GM21390 (cell line): Measurements from ENCODE around the gene ANKRD10.

Experiments
- ATAC-seq: cut with Tn5 transposase; IDR thresholded peaks from one replicate; pipeline ENCODE4 v1.9.1; 2021; ENCODE audit not compliant: unreplicated experiment

Gene ANKRD10

DNA sequence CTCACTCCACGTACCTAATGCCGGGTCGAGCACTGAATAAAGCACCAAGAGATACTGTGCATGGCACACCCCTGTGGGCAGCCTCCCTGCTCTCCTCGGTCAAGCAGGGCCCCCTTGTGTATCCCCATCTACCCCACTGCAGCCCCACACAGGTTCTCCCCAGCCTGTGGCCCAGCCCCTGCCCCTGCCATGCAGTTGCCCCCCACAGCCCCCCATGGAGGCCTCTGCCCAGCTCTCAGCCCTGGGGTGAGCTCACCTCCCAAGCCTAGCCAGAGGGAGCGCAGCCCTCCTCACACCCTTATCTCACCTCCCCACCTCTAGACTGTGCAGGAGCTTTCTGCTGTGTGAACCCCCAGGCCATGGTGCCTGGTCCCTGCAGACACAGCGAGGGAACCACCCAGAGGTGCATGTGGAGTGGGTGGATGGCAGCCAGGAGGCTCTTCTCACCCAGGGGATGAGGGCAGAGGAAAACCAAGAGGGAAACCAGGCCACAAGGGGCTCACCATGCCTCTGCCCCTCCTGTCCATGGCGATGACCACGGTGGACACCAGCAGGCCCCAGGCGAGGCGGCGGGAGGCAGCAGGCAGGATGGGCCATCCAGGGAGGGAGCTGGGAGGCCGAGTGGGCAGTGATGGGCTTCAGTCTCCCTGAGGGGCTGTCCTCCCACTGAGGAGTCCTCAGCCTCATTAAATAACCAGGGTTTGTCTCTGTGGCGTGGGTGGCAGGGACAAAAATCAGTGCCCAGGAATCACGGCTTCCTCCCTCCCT is 83.2 kb downstream of the ANKRD10 start:
- ATAC-seq: no peak

DNA sequence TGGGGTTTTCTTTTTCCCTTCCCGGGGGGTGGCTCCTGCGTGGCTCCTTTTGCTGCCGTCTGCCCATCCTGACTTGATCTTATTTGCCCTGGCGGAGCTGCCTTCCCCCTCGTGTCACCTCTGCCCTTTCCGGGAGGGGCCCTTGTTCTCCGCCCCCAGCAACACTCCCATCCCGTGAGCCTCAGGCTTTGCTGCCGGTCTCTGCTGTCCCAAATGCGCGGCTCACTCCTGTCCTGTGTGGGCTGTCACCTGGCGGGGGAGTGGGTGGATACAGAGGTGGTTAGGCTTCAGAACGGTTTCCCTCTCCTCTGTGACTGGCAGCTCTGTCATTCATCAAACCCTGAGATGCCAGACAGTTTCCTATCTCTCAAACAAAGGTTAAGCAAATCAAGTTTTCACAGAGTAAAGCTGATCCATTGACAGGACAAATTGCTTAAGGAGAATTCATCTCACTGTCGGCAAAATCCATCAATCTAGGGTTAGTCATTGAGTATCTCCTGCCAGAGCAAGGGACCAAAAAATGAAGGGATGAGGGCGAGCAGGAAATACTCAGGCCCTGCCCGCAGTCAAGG is 84.0 kb downstream of the ANKRD10 start:
- ATAC-seq: no peak

DNA sequence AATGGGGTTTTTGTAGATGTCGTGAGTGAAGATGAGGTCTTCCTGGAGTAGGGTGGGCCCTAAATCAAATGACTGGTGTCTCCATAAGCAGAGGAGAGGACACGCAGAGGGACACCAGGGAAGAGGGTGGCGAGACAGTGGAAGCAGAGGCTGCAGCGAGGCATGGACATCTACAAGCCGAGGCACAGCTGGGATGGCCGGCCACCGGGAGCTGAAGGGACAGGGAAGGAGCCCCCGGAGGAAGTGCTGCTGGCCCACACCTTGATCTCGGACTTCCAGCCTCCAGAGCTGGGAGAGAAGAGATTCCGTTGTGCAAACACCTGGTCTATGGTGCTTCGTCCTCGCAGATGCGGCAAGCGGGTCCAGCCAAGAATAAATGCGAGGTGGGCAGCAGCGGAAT is 84.5 kb downstream of the ANKRD10 start:
- ATAC-seq: no peak

DNA sequence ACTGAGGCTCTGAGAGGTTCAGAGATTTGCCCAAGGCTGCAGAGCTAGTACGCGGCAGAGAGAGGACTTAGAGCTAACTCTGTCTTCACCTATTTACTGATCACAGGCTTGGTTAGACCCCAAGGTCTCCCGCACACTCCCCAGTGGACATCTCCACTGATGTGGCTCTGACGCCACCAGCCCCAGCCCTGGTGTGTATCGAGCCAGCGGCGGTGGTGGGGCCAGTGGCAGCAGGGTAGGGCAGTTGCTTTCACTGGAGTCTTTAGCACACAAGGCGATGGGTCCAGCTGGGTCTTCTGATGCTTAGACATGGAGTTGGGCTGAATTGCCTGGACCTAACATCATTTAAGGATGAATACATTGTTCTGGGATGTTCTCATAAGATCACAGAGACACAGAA is 85.4 kb downstream of the ANKRD10 start:
- no peak for ATAC-seq

DNA sequence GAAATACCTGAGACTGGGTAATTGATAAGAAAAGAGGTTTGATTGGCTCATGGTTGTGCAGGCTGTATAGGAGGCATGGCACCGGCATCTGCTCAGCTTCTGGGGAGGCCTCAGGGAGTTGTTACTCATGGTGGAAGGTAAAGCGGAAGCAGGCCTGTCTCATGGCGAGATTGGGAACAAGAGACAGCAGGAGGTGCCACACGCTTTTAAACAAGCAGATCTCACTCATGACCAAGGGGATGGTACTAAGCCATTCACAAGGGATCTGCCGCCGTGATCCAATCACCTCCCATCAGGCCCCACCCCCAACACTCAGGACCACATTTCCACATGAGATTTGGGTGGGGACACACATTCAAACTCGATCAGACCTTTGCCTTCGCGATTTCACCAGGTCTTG is 86.2 kb downstream of the ANKRD10 start:
- no peak for ATAC-seq
